OCI-LY7 (cell line): ENCODE data around the gene SERPINA12. TPM values are rescaled to one million over a fixed set of nuclear protein-coding genes. Genes with fewer than 3 reads are reported as not detected.

Source experiments
- BruUV-seq: library from RNA; stranded (reverse); fragments of 400-500 nt; replicated peaks from 2 replicates; lab custom pipeline; 2021; lab: Mats Ljungman, UMichigan
- CTCF ChIA-PET: fragments of 300-600 bp; sonication (Branson Sonifier 250); formaldehyde crosslinking; loops from one replicate; lab custom pipeline; 2022; ENCODE audit warnings: antibody characterized with exemption; ENCODE audit not compliant: unreplicated experiment; lab: Charles Lee
- POLR2A ChIA-PET: fragments of 300-600 bp; sonication (Branson Sonifier 250); formaldehyde crosslinking; loops from one replicate; lab custom pipeline; 2022; ENCODE audit warnings: antibody characterized with exemption; lab: Charles Lee
- DNase-seq: peaks from one replicate; pipeline ENCODE4 v3.0.0-alpha.2; 2015; ENCODE audit warnings: low spot score
- H2AFZ ChIP-seq: fragments of 200-600 bp; sonication (generic), shearing (Covaris generic); 2 replicates; pipeline ENCODE4 v1.6.1; 2014; ENCODE audit warnings: mild to moderate bottlenecking, antibody characterized with exemption, low read length, moderate library complexity
- H3K27ac ChIP-seq: fragments of 200-600 bp; sonication (generic); 2 replicates; pipeline ENCODE4 v1.5.1; 2014; ENCODE audit warnings: mixed run types, low read depth, mild to moderate bottlenecking, moderate library complexity, low read length, inconsistent platforms; ENCODE audit not compliant: poor library complexity, severe bottlenecking
- H3K36me3 ChIP-seq: fragments of 200-600 bp; sonication (generic); 2 replicates; pipeline ENCODE4 v1.6.1; 2014; ENCODE audit warnings: mild to moderate bottlenecking, antibody characterized with exemption, low read length, moderate library complexity, mixed read lengths; ENCODE audit not compliant: insufficient read depth
- H3K4me1 ChIP-seq: fragments of 200-600 bp; sonication (generic); 2 replicates; pipeline ENCODE4 v1.5.1; 2014; ENCODE audit warnings: mild to moderate bottlenecking, low read length; ENCODE audit not compliant: insufficient read depth, poor library complexity, severe bottlenecking
- H3K4me2 ChIP-seq: fragments of 200-600 bp; sonication (generic); 2 replicates; pipeline ENCODE4 v1.6.1; 2014; ENCODE audit warnings: mild to moderate bottlenecking, low read length
- H3K4me3 ChIP-seq: fragments of 200-600 bp; sonication (generic); 2 replicates; pipeline ENCODE4 v1.5.1; 2014; ENCODE audit warnings: mild to moderate bottlenecking, low read depth, low read length; ENCODE audit not compliant: poor library complexity, severe bottlenecking
- H3K79me2 ChIP-seq: fragments of 200-600 bp; sonication (generic); 2 replicates; pipeline ENCODE4 v1.6.1; 2016; ENCODE audit warnings: low read depth, mild to moderate bottlenecking, low read length, moderate library complexity, mixed read lengths; ENCODE audit not compliant: insufficient read depth
- H3K9me2 ChIP-seq: fragments of 200-600 bp; sonication (generic); 2 replicates; pipeline ENCODE4 v1.6.1; 2016; ENCODE audit warnings: mild to moderate bottlenecking, low read length, mixed read lengths; ENCODE audit not compliant: insufficient read depth
- H3K9me3 ChIP-seq: fragments of 200-600 bp; sonication (generic); 2 replicates; pipeline ENCODE4 v1.6.1; 2014; ENCODE audit warnings: mild to moderate bottlenecking, mixed run types, low read length, mixed read lengths
- H4K20me1 ChIP-seq: fragments of 200-600 bp; sonication (generic); 2 replicates; pipeline ENCODE4 v1.6.1; 2014; ENCODE audit warnings: mild to moderate bottlenecking, antibody characterized with exemption, low read length, moderate library complexity, mixed read lengths; ENCODE audit not compliant: insufficient read depth
- CTCF ChIP-seq: fragments of 200-600 bp; sonication (generic); conservative IDR thresholded peaks from 2 replicates; pipeline ENCODE4 v1.5.1; 2014; ENCODE audit warnings: mild to moderate bottlenecking, antibody characterized with exemption, low read length, moderate library complexity, mixed read lengths
- EZH2phosphoT487 ChIP-seq: fragments of 200-600 bp; sonication (generic); IDR thresholded peaks from 2 replicates; pipeline ENCODE4 v1.6.1; 2018; ENCODE audit warnings: low read depth, borderline replicate concordance, mild to moderate bottlenecking, mixed run types, antibody characterized with exemption, low read length, moderate library complexity, mixed read lengths
- intact Hi-C: fragments of 100-400 bp; cut with micrococcal nuclease; formaldehyde crosslinking; loops from one replicate; pipeline ENCODE4 v1.10.0; 2022; ENCODE audit not compliant: unreplicated experiment
- total RNA-seq, 2 experiments: library from RNA; depleted of rRNA in 1 of 2; stranded (reverse); fragments of >200 nt in 1 of 2; shearing (Covaris generic) in 1 of 2; gene quantifications; 2 replicates each; pipeline ENCODE4 v1.2.3, GENCODE V29; 2014 to 2022

The SERPINA12 gene
- total RNA-seq, 2 experiments from 2014 or later, result not detected

- intact Hi-C loops, result no loop called here
- CTCF ChIA-PET, result no interaction called here
Observed at GRCh38 chr14:94464290-94464689, 45.0 kb downstream of the SERPINA12 start.

DNA sequence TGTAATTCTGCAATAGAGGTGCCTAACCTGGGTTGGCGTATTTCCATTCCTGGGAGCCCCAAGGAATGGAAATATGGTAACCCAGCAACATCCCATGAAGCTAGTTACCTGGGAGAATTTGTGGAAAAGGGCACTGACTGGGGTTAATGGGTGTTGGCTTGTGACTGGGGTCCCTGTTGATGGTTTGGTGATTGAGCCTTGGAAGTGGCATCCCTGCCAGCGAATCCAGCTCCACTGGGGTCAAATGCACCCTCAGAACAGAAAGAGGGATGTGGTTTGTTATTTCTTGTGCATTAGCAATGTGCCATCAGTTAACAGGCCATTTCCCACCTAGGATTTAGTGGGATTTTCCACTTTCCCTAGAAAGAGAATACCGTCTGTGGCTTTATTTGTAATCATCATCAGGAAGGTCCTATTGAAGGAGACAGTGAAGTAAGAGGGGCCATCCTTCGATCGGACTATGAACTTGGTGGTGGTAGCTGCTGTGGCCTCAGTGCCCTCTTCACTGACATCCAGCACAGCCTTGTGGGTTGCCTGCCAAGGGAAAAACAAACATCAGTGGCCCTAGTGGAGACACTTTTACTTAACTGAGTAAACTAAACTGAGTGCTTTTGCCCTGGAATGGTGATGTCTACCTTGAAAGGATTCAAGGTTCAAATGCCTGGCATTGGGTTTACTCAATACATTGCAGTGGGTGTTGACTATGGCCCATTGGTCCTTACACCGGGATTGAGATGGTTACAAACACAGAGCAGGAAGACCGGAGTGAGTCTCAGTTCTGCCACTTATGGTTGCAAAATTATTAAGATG, 46.3 kb downstream of the SERPINA12 start:
- Histone ChIP-seq H3K27ac (no peak overlapping the region), H4K20me1 (no peaks in the 10 kb centered on the region), H3K9me2 (no peaks in the 10 kb centered on the region), H3K79me2 (no peaks in the 10 kb centered on the region), H3K4me3 (no peak overlapping the region), H3K9me3 (no peaks in the 10 kb centered on the region), H3K4me1 (no peaks in the 10 kb centered on the region), H2AFZ (no peak overlapping the region), H3K36me3 (no peaks in the 10 kb centered on the region), H3K4me2 (no peak overlapping the region)
- no peak for DNase-seq
- TF ChIP-seq CTCF, result no peak
- TF ChIP-seq EZH2phosphoT487, result no peak
- no TSS peak for BruUV-seq
- intact Hi-C loops, result no loop called here
- CTCF ChIA-PET, result no interaction called here
- POLR2A ChIA-PET, result no interaction called here

More at GRCh38 chr14:94464290-94464689, 45.0 kb downstream of the SERPINA12 start:
- DNase-seq, result no peak
- Histone ChIP-seq H3K9me2 (no peaks in the 10 kb centered on the region), H2AFZ (no peak overlapping the region), H3K79me2 (no peaks in the 10 kb centered on the region), H3K4me3 (no peak overlapping the region), H3K36me3 (no peaks in the 10 kb centered on the region), H3K9me3 (no peaks in the 10 kb centered on the region), H3K27ac (no peak overlapping the region), H3K4me2 (no peak overlapping the region), H3K4me1 (no peaks in the 10 kb centered on the region), H4K20me1 (no peaks in the 10 kb centered on the region)
- BruUV-seq, result no TSS peak
- TF ChIP-seq CTCF, result no peak
- TF ChIP-seq EZH2phosphoT487, result no peak
- POLR2A ChIA-PET, result no interaction called here

GRCh38 chr14:94462219-94462551, 47.1 kb downstream of the SERPINA12 start:
- Histone ChIP-seq H3K27ac (no peak overlapping the region), H3K4me3 (no peak overlapping the region), H2AFZ (no peak overlapping the region), H4K20me1 (no peaks in the 10 kb centered on the region), H3K4me1 (no peaks in the 10 kb centered on the region), H3K9me2 (no peaks in the 10 kb centered on the region), H3K9me3 (no peaks in the 10 kb centered on the region), H3K4me2 (no peak overlapping the region), H3K36me3 (no peaks in the 10 kb centered on the region), H3K79me2 (no peaks in the 10 kb centered on the region)
- ChIA-PET CTCF (no interaction called here), POLR2A (no interaction called here)
- no peak for DNase-seq
- BruUV-seq, result no TSS peak
- intact Hi-C loops, result no loop called here
- TF ChIP-seq EZH2phosphoT487, result no peak
- TF ChIP-seq CTCF, result no peak
